SJSA1 (cell line): ENCODE data around the gene TENM3. TPM values are rescaled to one million over a fixed set of nuclear protein-coding genes. Genes with fewer than 3 reads are reported as not detected.

Source experiments
- DNase-seq, 2 experiments: peaks; one replicate each; pipeline ENCODE4 v3.0.0-alpha.2; 2015 to 2020; ENCODE audit warnings: low spot score in 2 of 2, low read depth in 1 of 2
- H3K27ac ChIP-seq: fragments of 250-450 bp; sonication (Bioruptor Pico); 2 replicates; pipeline ENCODE4 v1.5.1; 2020; ENCODE audit warnings: mild to moderate bottlenecking, moderate library complexity
- H3K27me3 ChIP-seq: fragments of 250-450 bp; sonication (Bioruptor Pico); replicated peaks from 2 replicates; pipeline ENCODE4 v1.5.1; 2020; ENCODE audit warnings: mild to moderate bottlenecking, moderate library complexity
- H3K36me3 ChIP-seq: fragments of 250-450 bp; sonication (Bioruptor Pico); 2 replicates; pipeline ENCODE4 v1.5.1; 2020; ENCODE audit warnings: mild to moderate bottlenecking
- H3K4me1 ChIP-seq: fragments of 250-450 bp; sonication (Bioruptor Pico); replicated peaks from 2 replicates; pipeline ENCODE4 v1.6.1; 2021; ENCODE audit warnings: mild to moderate bottlenecking
- H3K4me3 ChIP-seq: fragments of 250-450 bp; sonication (Bioruptor Pico); 2 replicates; pipeline ENCODE4 v1.5.1; 2020; ENCODE audit warnings: mild to moderate bottlenecking
- H3K9me3 ChIP-seq: fragments of 250-450 bp; sonication (Bioruptor Pico); replicated peaks from 2 replicates; pipeline ENCODE4 v1.5.1; 2020; ENCODE audit warnings: mild to moderate bottlenecking
- total RNA-seq: library from RNA; depleted of rRNA; stranded (reverse); fragments of >200 nt; shearing (Covaris generic); gene quantifications from 2 replicates; pipeline ENCODE4 v1.2.3, GENCODE V29; 2014

TENM3 gene
- total RNA-seq, 1 experiment from 2014 or later: 90.5 TPM

DNA sequence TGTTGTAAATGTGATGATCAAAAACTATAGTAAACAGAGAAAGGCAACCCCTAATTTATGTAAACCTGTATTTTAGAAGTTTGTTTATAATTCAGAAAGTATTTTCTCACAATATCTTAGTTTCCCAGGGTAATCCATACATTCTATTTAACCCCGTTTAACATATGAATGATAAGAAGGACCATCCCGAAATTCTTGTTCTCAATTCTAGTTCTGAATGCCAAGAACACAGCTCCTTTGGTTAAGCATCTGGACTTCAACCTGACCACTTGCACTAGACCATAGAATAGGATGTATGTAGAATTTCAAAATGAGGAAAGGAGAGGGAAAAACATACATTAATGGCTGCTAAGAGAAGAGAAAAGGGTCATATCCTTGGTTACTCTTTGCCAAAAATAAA is 227.0 kb downstream of the TENM3 start:
- Histone ChIP-seq H3K27me3 (no peaks in the 10 kb centered on the region), H3K36me3 (no peaks in the 10 kb centered on the region), H3K9me3 (no peaks in the 10 kb centered on the region), H3K4me1 (no peaks in the 10 kb centered on the region), H3K4me3 (no peak overlapping the region), H3K27ac (no peak overlapping the region)
- no peak for DNase-seq

GRCh38 chr4:182475539-182475938 is 232.3 kb downstream of the TENM3 start:
- DNase-seq: no peak
- Histone ChIP-seq H3K9me3 (no peaks in the 10 kb centered on the region), H3K27ac (no peak overlapping the region), H3K27me3 (no peaks in the 10 kb centered on the region), H3K4me1 (no peaks in the 10 kb centered on the region), H3K4me3 (no peak overlapping the region), H3K36me3 (no peaks in the 10 kb centered on the region)

GRCh38 chr4:182478475-182478874 is 235.3 kb downstream of the TENM3 start:
- Histone ChIP-seq H3K36me3 (no peaks in the 10 kb centered on the region), H3K4me3 (no peak overlapping the region), H3K27ac (no peak overlapping the region), H3K9me3 (no peaks in the 10 kb centered on the region), H3K4me1 (no peaks in the 10 kb centered on the region), H3K27me3 (no peaks in the 10 kb centered on the region)
- peak in 1 of 2 experiments; percentile 39 for DNase-seq

DNA sequence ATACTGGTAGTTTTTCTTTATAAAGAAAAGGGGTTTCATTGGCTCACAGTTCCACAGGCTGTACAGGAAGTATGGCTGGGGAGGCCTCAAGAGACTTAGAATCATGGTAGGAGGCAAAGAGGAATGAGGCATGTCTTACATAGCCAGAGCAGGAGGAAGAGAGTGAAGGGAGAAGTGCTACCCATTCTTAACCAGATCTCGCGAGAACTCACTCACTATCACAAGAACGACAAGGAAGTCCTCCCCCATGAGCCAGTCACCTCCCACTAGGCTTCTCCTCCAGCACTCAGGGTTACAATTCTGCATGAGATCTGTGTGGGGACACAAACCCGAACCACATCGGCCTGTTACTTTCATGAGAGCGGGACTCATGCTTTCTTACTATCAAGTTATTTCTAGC is 240.5 kb downstream of the TENM3 start:
- no peak overlapping the region for H3K4me3 ChIP-seq
- peaks cover 9% of the 10 kb centered on the region for H3K9me3 ChIP-seq
- H3K4me1 ChIP-seq: no peaks in the 10 kb centered on the region
- no peak overlapping the region for H3K27ac ChIP-seq
- DNase-seq: no peak
- H3K36me3 ChIP-seq: 0 out of 2 replicates have a peak, but pooled peaks cover 3% of the 10 kb centered on the region
- H3K27me3 ChIP-seq: no peaks in the 10 kb centered on the region

- peaks cover 4% of the 10 kb centered on the region for H3K4me1 ChIP-seq
- H3K27me3 ChIP-seq: no peaks in the 10 kb centered on the region
- H3K36me3 ChIP-seq: 0 out of 2 replicates have a peak, but pooled peaks cover 3% of the 10 kb centered on the region
- H3K4me3 ChIP-seq: no peak overlapping the region
- no peak for DNase-seq
- H3K27ac ChIP-seq: no peak overlapping the region
- peaks cover 9% of the 10 kb centered on the region for H3K9me3 ChIP-seq
Observed at GRCh38 chr4:182486881-182487280, 243.7 kb downstream of the TENM3 start.

DNA sequence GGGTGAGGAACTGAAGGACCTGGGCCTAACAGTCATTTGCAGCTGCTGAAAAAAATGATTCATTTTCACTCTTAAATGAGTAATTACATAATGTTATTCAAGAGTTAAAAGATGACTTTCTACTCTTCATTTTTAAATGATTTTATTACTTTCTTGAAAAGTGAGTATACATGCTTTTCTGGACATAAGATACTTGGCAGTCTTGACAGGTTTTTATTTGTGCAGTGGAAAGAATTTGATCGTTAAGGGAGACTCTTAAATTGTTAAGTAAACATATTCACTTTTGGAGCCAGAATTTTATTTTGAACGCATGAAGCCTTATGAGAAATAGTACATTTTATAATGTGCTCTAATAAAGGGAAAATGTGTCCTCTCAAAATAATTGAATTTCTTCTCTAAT is 245.7 kb downstream of the TENM3 start:
- Histone ChIP-seq H3K4me3 (no peak overlapping the region), H3K36me3 (0 out of 2 replicates have a peak, but pooled peaks cover 3% of the 10 kb centered on the region), H3K9me3 (peaks cover 9% of the 10 kb centered on the region), H3K27ac (no peak overlapping the region), H3K4me1 (peaks cover 14% of the 10 kb centered on the region), H3K27me3 (no peaks in the 10 kb centered on the region)
- DNase-seq: no peak

DNA sequence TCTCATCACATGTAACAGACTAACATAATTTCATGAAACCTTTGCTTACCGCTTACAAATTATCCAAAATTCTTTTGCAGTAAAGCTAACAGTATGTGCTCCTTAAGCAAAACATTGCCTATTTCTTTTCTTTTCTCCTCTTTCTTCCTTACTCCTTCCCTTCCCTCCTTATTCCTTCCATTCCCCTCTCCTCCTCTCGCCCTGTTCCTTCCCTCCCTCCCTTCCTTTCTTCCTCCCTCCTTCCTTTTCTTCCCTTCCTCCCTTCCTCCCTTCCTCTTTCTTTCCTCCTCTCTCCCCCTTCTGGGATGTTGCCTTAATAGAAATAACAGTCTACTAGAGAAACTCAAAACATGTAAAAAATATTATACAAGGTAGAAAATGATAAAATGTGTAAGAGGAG is 246.4 kb downstream of the TENM3 start:
- DNase-seq: no peak
- H3K27ac ChIP-seq: no peak overlapping the region
- 0 out of 2 replicates have a peak, but pooled peaks cover 3% of the 10 kb centered on the region for H3K36me3 ChIP-seq
- H3K9me3 ChIP-seq: peaks cover 9% of the 10 kb centered on the region
- no peaks in the 10 kb centered on the region for H3K27me3 ChIP-seq
- peaks cover 14% of the 10 kb centered on the region for H3K4me1 ChIP-seq
- no peak overlapping the region for H3K4me3 ChIP-seq

DNA sequence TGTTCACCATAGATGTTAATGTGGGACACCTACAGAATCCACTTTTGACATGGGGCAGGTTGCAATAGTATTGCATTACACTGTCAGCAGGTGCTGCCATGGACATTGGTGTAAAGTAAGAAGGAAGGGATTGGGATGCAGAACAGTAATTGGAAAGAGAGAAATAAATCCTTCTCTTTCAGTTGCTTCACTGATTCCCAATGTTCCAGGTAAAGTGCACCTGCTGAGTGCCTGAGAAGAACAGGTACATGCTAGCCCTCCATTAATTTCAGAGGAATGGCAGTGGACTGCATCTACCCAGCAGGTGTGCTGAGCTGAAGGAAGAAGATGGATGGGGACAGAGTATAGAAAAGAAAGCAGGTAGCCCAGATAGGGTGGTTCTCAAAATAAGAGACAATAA is 248.5 kb downstream of the TENM3 start:
- DNase-seq: no peak
- peak overlapping the region; percentile 40; the same call in 1 of the 2 replicates for H3K27ac ChIP-seq
- H3K4me3 ChIP-seq: no peak overlapping the region
- H3K4me1 ChIP-seq: peaks cover 24% of the 10 kb centered on the region
- H3K9me3 ChIP-seq: peaks cover 5% of the 10 kb centered on the region
- H3K36me3 ChIP-seq: 0 out of 2 replicates have a peak, but pooled peaks cover 1% of the 10 kb centered on the region
- no peaks in the 10 kb centered on the region for H3K27me3 ChIP-seq

DNA sequence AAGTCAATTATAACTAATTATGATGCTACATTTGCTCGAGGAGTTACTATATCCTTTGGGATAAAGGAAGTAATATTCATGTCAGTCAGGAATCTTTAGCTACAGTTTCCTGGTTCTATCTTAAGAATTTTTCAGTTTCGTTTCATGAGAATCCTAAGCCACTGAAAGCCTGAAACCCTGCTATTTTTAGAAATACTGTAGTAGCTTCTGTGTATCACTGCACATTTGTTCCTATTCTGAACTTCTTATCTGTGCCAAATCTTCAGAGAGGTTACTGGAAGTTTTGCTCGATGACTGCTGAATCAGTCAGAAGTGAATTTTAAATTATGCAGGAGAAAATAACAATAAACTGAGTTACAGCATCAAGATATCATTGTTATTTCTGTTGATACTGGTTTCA is 249.2 kb downstream of the TENM3 start:
- no peaks in the 10 kb centered on the region for H3K36me3 ChIP-seq
- peak overlapping the region; percentile 9; the same call in 1 of the 2 replicates for H3K4me3 ChIP-seq
- H3K9me3 ChIP-seq: no peaks in the 10 kb centered on the region; the same call in 1 of the 2 replicates
- peak overlapping the region; percentile 40 for H3K27ac ChIP-seq
- DNase-seq: peak in 1 of 2 experiments; percentile 34
- H3K27me3 ChIP-seq: no peaks in the 10 kb centered on the region
- H3K4me1 ChIP-seq: peaks cover 24% of the 10 kb centered on the region

DNA sequence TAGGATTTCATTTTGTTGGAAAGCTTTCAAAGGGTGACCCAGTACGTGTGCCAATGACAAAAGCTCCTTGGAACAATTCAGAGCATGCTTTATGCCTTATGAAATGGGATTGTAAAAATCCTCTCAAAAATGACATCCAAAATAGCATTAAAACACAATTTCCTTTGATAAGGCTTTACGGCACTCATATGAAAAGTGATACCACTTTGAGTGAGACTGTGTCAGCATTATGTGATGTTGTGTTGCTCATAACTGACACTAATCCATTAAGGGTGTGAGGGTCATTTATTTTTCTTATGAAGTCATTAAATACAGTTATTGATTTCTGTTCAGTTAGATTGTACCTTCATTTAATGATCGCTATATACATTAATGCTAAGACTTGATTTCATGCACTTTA is 250.2 kb downstream of the TENM3 start:
- Histone ChIP-seq H3K27me3 (no peaks in the 10 kb centered on the region), H3K4me1 (peaks cover 24% of the 10 kb centered on the region), H3K9me3 (no peaks in the 10 kb centered on the region; the same call in 1 of the 2 replicates), H3K27ac (no peak overlapping the region), H3K4me3 (no peak overlapping the region), H3K36me3 (no peaks in the 10 kb centered on the region)
- no peak for DNase-seq

- no peak for DNase-seq
Observed at GRCh38 chr4:182494103-182494502, 250.9 kb downstream of the TENM3 start.

GRCh38 chr4:182495031-182495430 is 251.8 kb downstream of the TENM3 start:
- Histone ChIP-seq H3K36me3 (no peaks in the 10 kb centered on the region), H3K27me3 (no peaks in the 10 kb centered on the region), H3K4me3 (no peak overlapping the region), H3K9me3 (no peaks in the 10 kb centered on the region), H3K27ac (no peak overlapping the region), H3K4me1 (peaks cover 24% of the 10 kb centered on the region)
- no peak for DNase-seq

More at GRCh38 chr4:182494103-182494502, 250.9 kb downstream of the TENM3 start:
- H3K4me3 ChIP-seq: no peak overlapping the region
- H3K36me3 ChIP-seq: no peaks in the 10 kb centered on the region
- H3K27ac ChIP-seq: no peak overlapping the region
- no peaks in the 10 kb centered on the region for H3K27me3 ChIP-seq
- H3K9me3 ChIP-seq: no peaks in the 10 kb centered on the region
- H3K4me1 ChIP-seq: peaks cover 24% of the 10 kb centered on the region

- Histone ChIP-seq H3K4me1 (peaks cover 24% of the 10 kb centered on the region), H3K27me3 (no peaks in the 10 kb centered on the region), H3K9me3 (no peaks in the 10 kb centered on the region), H3K36me3 (no peaks in the 10 kb centered on the region), H3K27ac (no peak overlapping the region), H3K4me3 (no peak overlapping the region)
- no peak for DNase-seq
Observed at GRCh38 chr4:182495645-182496385, 252.6 kb downstream of the TENM3 start.

DNA sequence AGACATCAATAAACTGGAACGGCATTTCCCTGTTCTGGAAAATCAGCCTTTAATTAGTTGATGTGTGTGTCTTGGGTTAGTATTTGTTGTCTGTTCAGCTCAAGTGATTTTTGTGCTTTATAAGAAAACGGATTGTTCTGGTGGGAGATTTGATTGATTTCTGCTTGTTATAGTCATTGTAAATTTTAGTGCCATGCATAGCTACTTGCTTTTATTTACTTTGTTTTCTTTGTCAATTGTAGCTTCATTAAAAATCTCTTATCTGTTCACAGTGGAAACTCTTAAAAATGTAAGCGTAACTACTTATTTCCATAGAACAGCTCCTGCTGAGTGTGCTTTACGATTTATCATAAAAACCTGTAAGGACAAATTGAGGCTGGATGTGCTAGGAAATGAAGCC is 253.2 kb downstream of the TENM3 start:
- H3K27me3 ChIP-seq: no peaks in the 10 kb centered on the region
- H3K36me3 ChIP-seq: no peaks in the 10 kb centered on the region
- H3K4me1 ChIP-seq: peaks cover 24% of the 10 kb centered on the region
- no peak for DNase-seq
- no peaks in the 10 kb centered on the region for H3K9me3 ChIP-seq
- H3K27ac ChIP-seq: no peak overlapping the region
- H3K4me3 ChIP-seq: no peak overlapping the region
